Measurements from ENCODE around the gene FAM234A.

FAM234A gene

DNA sequence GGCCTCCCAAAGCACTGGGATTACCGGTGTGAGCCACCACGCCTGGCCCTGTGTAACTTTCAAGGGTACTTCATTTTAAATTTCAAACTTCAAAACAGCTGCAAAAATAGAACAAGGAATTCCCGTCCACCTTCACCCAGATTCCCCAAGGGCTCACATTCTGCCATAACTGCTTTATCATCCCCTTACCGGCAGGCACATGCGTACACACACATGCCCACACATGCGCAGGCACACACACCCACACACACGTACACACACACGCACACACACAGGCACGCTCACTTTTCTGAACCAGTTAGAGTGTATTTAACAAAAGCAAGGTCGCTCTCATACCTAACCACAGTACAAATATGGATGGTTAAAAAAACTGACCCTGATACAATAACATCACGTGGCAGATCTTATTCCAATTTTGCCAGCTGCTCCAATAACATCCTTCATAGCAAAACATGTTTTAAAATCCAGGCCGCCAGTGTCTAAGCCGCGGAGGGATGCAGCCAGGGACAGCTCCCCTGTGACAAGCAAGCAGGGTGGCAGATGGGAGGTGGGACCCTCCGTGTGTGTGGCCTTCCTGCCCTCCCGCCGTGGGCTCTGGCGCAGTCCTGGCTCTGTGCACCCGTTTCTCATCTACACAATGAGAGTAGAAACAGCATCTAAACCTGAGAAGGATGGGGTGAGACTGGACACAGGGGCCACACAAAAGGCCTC, 71.5 kb downstream of the FAM234A start:
- Histone ChIP-seq H3K27ac (ENCODE audit: poor library complexity, severe bottlenecking) (no peak overlapping the region), H3K36me3 (ENCODE audit: low read depth) (peaks cover 45% of the 10 kb centered on the region)

DNA sequence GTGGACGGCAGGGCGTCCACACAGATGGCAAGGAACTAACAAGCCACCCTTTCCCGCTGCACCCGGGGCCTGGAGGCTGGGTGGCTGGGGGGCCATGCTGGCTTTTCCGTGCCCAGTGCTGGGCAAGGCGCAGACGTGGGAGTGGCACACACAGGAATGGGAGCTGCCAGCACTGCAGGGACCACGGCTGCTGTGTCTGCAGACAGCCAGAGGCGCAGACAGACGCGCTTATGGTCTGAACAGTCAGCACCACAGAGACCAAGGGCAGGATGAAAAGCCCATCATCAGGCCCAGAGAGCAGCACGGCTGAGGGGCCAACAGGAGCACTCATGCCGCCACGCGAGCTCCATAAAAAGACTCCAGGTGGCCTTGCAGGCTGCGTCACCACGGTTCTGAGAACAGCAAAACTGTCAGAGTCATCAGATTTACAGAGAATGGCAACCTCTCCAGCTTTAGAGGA, 72.3 kb downstream of the FAM234A start:
- ATAC-seq (ENCODE audit: low read depth) (no peak), DNase-seq (ENCODE audit: low spot score) (no peak)
- no peaks in the 10 kb centered on the region for H3K9me3 ChIP-seq (ENCODE audit: severe bottlenecking)
- H3K4me1 ChIP-seq (ENCODE audit: insufficient read depth, poor library complexity, severe bottlenecking): no peaks in the 10 kb centered on the region
- H3K27ac ChIP-seq (ENCODE audit: poor library complexity, severe bottlenecking): no peak overlapping the region
- H3K4me3 ChIP-seq (ENCODE audit: severe bottlenecking): no peak overlapping the region
- no peaks in the 10 kb centered on the region for H3K27me3 ChIP-seq (ENCODE audit: insufficient read depth, poor library complexity, severe bottlenecking)
- TF ChIP-seq, protein P1, sequence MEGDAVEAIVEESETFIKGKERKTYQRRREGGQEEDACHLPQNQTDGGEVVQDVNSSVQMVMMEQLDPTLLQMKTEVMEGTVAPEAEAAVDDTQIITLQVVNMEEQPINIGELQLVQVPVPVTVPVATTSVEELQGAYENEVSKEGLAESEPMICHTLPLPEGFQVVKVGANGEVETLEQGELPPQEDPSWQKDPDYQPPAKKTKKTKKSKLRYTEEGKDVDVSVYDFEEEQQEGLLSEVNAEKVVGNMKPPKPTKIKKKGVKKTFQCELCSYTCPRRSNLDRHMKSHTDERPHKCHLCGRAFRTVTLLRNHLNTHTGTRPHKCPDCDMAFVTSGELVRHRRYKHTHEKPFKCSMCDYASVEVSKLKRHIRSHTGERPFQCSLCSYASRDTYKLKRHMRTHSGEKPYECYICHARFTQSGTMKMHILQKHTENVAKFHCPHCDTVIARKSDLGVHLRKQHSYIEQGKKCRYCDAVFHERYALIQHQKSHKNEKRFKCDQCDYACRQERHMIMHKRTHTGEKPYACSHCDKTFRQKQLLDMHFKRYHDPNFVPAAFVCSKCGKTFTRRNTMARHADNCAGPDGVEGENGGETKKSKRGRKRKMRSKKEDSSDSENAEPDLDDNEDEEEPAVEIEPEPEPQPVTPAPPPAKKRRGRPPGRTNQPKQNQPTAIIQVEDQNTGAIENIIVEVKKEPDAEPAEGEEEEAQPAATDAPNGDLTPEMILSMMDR (IDR thresholded peaks at IDR 0.05; ENCODE audit: poor library complexity, severe bottlenecking): no peak
- peaks cover 47% of the 10 kb centered on the region for H3K36me3 ChIP-seq (ENCODE audit: low read depth)

More for the DNA sequence above, 71.5 kb downstream of the FAM234A start:
- ATAC-seq (ENCODE audit: low read depth) (no peak), DNase-seq (ENCODE audit: low spot score) (no peak)
- no peaks in the 10 kb centered on the region for H3K9me3 ChIP-seq (ENCODE audit: severe bottlenecking)
- H3K4me3 ChIP-seq (ENCODE audit: severe bottlenecking): no peak overlapping the region
- TF ChIP-seq, protein P1 (IDR thresholded peaks at IDR 0.05; ENCODE audit: poor library complexity, severe bottlenecking): no peak
- H3K27me3 ChIP-seq (ENCODE audit: insufficient read depth, poor library complexity, severe bottlenecking): no peaks in the 10 kb centered on the region
- H3K4me1 ChIP-seq (ENCODE audit: insufficient read depth, poor library complexity, severe bottlenecking): no peaks in the 10 kb centered on the region

DNA sequence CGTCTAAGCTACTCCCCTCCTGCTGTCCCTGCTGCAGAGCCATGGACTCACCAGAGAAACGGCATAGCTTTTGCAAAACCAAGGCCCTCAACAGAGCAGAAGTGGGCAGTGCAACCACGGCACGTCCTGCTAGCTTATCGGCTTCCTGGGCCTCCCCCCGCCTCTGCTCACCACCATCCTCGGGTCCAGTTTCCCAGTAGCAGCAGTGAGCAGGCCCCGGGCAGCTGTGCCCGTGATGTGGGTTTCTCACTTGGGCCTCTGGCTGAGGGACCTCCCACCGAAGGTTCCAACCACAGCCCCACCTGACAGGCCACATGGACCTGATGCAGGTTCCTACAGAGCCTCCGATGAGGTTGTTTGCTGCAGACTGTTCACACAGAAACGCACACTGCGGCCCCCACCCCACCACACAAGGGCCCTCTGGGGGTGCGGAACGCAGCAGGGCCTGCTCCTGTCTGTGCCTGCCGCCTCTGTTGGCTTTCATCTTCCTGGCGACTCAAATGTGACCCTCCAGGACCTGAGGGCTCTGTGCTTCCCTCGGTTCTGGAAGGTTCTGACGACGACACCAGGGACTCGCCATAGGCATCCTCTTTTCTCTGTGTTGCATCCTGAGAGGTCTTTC, 73.2 kb downstream of the FAM234A start:
- ATAC-seq (ENCODE audit: low read depth): no peak
- TF ChIP-seq, protein P1 (IDR thresholded peaks at IDR 0.05; ENCODE audit: poor library complexity, severe bottlenecking): no peak
- Histone ChIP-seq H3K4me1 (ENCODE audit: insufficient read depth, poor library complexity, severe bottlenecking) (no peaks in the 10 kb centered on the region), H3K9me3 (ENCODE audit: severe bottlenecking) (no peaks in the 10 kb centered on the region), H3K36me3 (ENCODE audit: low read depth) (peaks cover 47% of the 10 kb centered on the region), H3K27ac (ENCODE audit: poor library complexity, severe bottlenecking) (no peak overlapping the region), H3K4me3 (ENCODE audit: severe bottlenecking) (no peak overlapping the region), H3K27me3 (ENCODE audit: insufficient read depth, poor library complexity, severe bottlenecking) (no peaks in the 10 kb centered on the region)
- DNase-seq (ENCODE audit: low spot score): no peak

DNA sequence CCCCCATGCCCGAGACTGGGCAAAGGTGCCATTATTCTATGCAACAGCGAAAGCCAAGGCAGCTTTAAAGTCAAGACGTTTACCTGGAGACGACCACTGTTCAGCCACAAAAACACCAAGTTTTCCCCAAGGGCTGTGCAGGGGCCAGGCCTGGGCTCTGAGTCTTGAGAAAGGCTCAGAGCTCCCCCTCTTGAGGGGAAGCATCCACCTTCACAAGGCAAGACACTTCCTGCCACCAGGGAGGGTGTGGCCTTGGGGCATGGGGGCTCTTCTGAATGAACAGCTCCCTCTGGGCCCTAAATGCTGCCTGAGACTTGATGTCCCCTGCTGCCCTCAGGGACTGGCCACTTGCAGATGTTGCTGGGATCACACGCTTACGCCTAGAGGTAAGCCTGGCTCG, 74.9 kb downstream of the FAM234A start:
- Histone ChIP-seq H3K4me3 (ENCODE audit: severe bottlenecking) (no peak overlapping the region), H3K4me1 (ENCODE audit: insufficient read depth, poor library complexity, severe bottlenecking) (no peaks in the 10 kb centered on the region), H3K27ac (ENCODE audit: poor library complexity, severe bottlenecking) (no peak overlapping the region), H3K9me3 (ENCODE audit: severe bottlenecking) (no peaks in the 10 kb centered on the region), H3K36me3 (ENCODE audit: low read depth) (peaks cover 42% of the 10 kb centered on the region), H3K27me3 (ENCODE audit: insufficient read depth, poor library complexity, severe bottlenecking) (no peaks in the 10 kb centered on the region)
- ATAC-seq (ENCODE audit: low read depth) (no peak), DNase-seq (ENCODE audit: low spot score) (no peak)
- TF ChIP-seq, protein P1 (IDR thresholded peaks at IDR 0.05; ENCODE audit: poor library complexity, severe bottlenecking): no peak

DNA sequence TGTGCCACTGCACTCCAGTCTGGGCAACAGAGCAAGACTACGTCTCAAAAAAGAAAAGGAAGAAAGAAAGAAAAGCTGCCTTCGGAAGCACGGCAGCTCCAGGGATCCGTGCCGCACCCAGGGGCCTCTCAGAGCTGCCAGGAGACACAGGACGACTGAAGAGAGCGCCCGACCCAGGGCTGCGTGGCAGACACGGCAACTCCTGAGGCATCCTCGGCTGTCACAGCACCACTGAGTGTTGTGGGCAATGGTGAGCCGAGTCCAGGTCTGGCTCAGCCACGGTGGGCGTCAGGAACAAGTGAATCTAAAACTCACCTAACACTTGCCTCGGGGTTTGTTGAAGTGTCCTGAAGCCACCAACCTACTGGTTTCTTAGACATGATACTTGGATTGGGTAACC, 77.1 kb downstream of the FAM234A start:
- no peak for ATAC-seq (ENCODE audit: low read depth)
- no peak overlapping the region for H3K4me3 ChIP-seq (ENCODE audit: severe bottlenecking)
- peaks cover 40% of the 10 kb centered on the region for H3K36me3 ChIP-seq (ENCODE audit: low read depth)
- H3K27me3 ChIP-seq (ENCODE audit: insufficient read depth, poor library complexity, severe bottlenecking): no peaks in the 10 kb centered on the region
- H3K9me3 ChIP-seq (ENCODE audit: severe bottlenecking): no peaks in the 10 kb centered on the region
- TF ChIP-seq, protein P1 (IDR thresholded peaks at IDR 0.05; ENCODE audit: poor library complexity, severe bottlenecking): no peak
- no peaks in the 10 kb centered on the region for H3K4me1 ChIP-seq (ENCODE audit: insufficient read depth, poor library complexity, severe bottlenecking)
- DNase-seq (ENCODE audit: low spot score): no peak
- H3K27ac ChIP-seq (ENCODE audit: poor library complexity, severe bottlenecking): no peak overlapping the region
